ENCODE measurements around the gene RNF157. TPM values are rescaled to one million over a fixed set of nuclear protein-coding genes. Genes with fewer than 3 reads are reported as not detected.

Gene RNF157
- total and polyA plus RNA-seq, 9 of the 15 experiments (the other 6 are each of a cell fraction or from before 2014, with no cell fraction given), result 8.1 to 31.7 (median 20.8) TPM

DNA sequence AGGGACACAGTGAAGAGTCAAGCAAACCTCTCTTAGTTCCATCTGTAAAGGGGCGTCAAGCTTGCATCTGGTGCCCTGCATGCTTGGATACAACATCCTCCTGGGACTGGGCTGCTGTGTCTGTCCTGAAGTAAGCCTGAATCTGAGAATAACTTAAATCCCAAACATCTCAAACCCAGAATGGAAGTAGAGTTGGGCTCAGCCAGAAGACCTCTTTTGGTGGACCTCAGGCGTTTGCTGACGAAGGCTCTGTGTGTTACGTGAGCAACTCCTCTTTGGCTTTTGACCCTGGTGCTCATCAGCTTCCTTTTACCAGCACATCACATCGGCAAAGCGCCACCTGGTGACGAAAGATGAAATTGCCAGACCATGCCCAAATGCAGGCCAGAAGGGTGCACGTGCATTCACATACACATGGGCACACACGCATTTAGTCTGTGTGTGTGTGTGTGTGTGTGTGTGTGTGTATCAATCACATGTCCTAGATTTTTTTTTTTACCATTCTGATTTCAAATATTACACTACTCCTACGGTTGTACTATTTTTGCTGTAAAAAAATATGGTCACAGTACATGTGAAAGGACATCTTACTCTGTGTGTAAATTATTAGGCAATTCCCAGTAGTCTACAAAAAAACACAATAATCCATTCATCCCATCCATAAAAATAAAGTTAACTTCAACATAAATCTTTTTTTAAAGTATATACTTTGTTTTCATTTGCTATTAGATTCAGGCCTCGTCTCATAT lies 58.1 kb downstream of the RNF157 start (continued):
- 0 out of 2 replicates have a peak, but pooled peaks have one; percentile 21 for TF ChIP-seq DPF2 (IDR thresholded peaks at IDR 0.05)
- TF ChIP-seq BRCA1 (IDR thresholded peaks at IDR 0.05), result no peak
- no peak for TF ChIP-seq BRCA1 (CRISPR knock-in tag; IDR thresholded peaks at IDR 0.05)
- no peak for TF ChIP-seq ZSCAN32 (CRISPR knock-in tag; IDR thresholded peaks at IDR 0.05)
- TF ChIP-seq ZC3H11A (IDR thresholded peaks at IDR 0.05; ENCODE audit: low read depth, low read length), result no peak
- TF ChIP-seq NRF1 (conservative IDR thresholded peaks at IDR 0.05 in 1 of 2, IDR thresholded peaks at IDR 0.05 in 1 of 2), result peak; percentile 31 to 54; a peak in 2 of 4 replicates
- peak; percentile 45; the same call in 1 of the 2 replicates for TF ChIP-seq FOXK1 (CRISPR knock-in tag; IDR thresholded peaks at IDR 0.05; ENCODE audit: borderline replicate concordance)
- TF ChIP-seq SOX6 (IDR thresholded peaks at IDR 0.05), result peak; percentile 67

DNA sequence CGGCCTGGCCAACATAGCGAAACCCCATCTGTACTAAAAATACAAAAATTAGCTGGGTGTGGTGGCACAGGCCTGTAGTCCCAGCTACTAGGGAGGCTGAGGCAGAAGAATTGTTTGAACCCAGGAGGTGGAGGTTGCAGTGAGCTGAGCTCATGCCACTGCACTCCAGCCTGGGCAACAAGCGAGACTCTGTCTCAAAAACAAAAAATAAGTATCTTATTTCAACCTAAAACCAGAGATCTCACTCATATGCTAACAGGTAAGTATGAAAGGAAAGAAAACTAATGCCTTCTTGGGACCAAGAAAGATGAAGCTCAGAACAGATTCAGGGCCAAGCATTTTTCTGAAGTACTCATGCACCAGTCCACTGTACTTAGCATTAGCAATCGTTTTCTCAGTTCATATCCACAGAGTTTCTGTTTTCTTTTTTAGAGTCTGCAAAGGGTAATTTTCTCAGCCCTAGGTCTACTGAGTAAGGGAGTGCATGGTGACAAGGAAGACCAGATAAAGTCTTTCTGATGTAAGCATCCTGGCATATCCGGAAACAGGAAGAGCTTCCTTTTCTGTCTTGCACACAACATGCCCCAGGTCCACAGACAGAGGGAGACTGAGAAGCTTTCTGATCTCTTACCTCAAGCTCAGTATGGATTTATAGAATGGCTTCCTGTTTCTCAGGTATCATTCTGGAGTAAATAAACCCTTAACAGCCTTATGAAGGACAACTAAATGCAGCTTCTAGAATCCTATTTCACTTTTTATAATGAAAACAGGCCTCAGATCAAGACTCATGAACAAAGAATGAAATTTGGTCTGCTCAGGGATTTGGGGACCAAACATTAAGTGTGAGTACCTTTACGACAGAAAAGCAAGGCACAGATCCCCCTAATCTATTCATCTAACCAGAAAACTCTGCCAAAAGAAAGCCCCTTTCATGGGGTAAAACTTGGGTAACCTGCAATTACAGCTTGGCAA lies 60.5 kb downstream of the RNF157 start:
- Histone ChIP-seq H3K9ac (ENCODE audit: insufficient read depth in 1 of 2, low read depth in 2 of 2, low read length in 2 of 2) (peak overlapping the region in 1 of 2 experiments; percentile 53; a peak in 1 of 4 replicates), H3K9me3 (replicated peaks; ENCODE audit: control insufficient read depth, insufficient read depth, low read depth, low read length) (no peaks in the 10 kb centered on the region), H3K4me1 (replicated peaks in 1 of 2; ENCODE audit: control insufficient read depth in 2 of 2, insufficient read depth in 2 of 2, low read length in 2 of 2) (peaks cover 9 to 27% of the 10 kb centered on the region in 2 experiments), H3K79me2 (ENCODE audit: control insufficient read depth, insufficient read depth, low read length) (peaks cover 6% of the 10 kb centered on the region; the same call in 1 of the 3 replicates), H3K27me3 (ENCODE audit: control insufficient read depth in 2 of 2, insufficient read depth in 2 of 2, low read length in 2 of 2) (no peaks in the 10 kb centered on the region), H4K20me1 (replicated peaks; ENCODE audit: control insufficient read depth, insufficient read depth, low read length) (no peaks in the 10 kb centered on the region), H3K4me2 (ENCODE audit: insufficient read depth, low read length) (peak overlapping the region; percentile 2; the same call in 1 of the 2 replicates), H3K4me3 (no peak overlapping the region), H2AFZ (ENCODE audit: low read depth, low read length) (peak overlapping the region; percentile 13), H3K27ac (ENCODE audit: extremely low read depth, low read depth, low read length) (peak overlapping the region; percentile 66), H3K36me3 (ENCODE audit: control insufficient read depth, insufficient read depth, low read length) (peaks cover 9% of the 10 kb centered on the region; the same call in 1 of the 3 replicates), H3K9me1 (ENCODE audit: control insufficient read depth, insufficient read depth, low read length) (peaks cover 3% of the 10 kb centered on the region)
- in situ Hi-C loops (cut with MboI), result no loop called here
- POLR2A ChIA-PET, result interaction anchor here (0.6 to 6.2 kb wide), 18 partner anchors 9 to 192 kb away, joined by 3 to 93 read pairs (median 3); no protein-coding TSS in a partner anchor
- WGBS (ENCODE audit: insufficient coverage, low coverage, missing lambda C conversion rate), result 57% methylated on average over 6 of the region's 6 CpGs
- intact Hi-C loops (cut with micrococcal nuclease), result loop anchor here (5.0 kb wide), 3 partner anchors 57 to 88 kb away; partner anchors contain the start of gene UBALD2
- ATAC-seq (peak; percentile 92), DNase-seq (ENCODE audit: extremely low read depth in 1 of 4, low spot score in 3 of 4) (peak; percentile 41 to 79 (median 59)), FAIRE-seq (peak; percentile 90)
- TSS peak; percentile 62 for BruUV-seq (replicated peaks)
- CTCF ChIA-PET (ENCODE audit: low intra/inter-chr PET ratio), result no interaction called here
- TF ChIP-seq NRF1 (conservative IDR thresholded peaks at IDR 0.05 in 1 of 2, IDR thresholded peaks at IDR 0.05 in 1 of 2), result peak; percentile 18 to 19; a peak in 1 of 4 replicates
- TF ChIP-seq NELFE (IDR thresholded peaks at IDR 0.05; ENCODE audit: insufficient read depth, insufficient read length), result no peak
- TF ChIP-seq, protein P1, sequence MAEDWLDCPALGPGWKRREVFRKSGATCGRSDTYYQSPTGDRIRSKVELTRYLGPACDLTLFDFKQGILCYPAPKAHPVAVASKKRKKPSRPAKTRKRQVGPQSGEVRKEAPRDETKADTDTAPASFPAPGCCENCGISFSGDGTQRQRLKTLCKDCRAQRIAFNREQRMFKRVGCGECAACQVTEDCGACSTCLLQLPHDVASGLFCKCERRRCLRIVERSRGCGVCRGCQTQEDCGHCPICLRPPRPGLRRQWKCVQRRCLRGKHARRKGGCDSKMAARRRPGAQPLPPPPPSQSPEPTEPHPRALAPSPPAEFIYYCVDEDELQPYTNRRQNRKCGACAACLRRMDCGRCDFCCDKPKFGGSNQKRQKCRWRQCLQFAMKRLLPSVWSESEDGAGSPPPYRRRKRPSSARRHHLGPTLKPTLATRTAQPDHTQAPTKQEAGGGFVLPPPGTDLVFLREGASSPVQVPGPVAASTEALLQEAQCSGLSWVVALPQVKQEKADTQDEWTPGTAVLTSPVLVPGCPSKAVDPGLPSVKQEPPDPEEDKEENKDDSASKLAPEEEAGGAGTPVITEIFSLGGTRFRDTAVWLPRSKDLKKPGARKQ (CRISPR knock-in tag; IDR thresholded peaks at IDR 0.05), result no peak
- TF ChIP-seq FOXK2 (conservative IDR thresholded peaks at IDR 0.05 in 1 of 2, IDR thresholded peaks at IDR 0.05 in 1 of 2; ENCODE audit: low read depth in 2 of 2), result peak; percentile 82 to 83
- peak in 1 of 2 experiments; percentile 55; a peak in 3 of 4 replicates for TF ChIP-seq RAD21 (CRISPR knock-in tag; conservative IDR thresholded peaks at IDR 0.05 in 1 of 2, IDR thresholded peaks at IDR 0.05 in 1 of 2)
- no peak for TF ChIP-seq HMG20B (CRISPR knock-in tag; IDR thresholded peaks at IDR 0.05)
- peak in 1 of 3 experiments; percentile 42 for TF ChIP-seq YY1 (IDR thresholded peaks at IDR 0.05; ENCODE audit: borderline replicate concordance in 1 of 3, control insufficient read depth in 1 of 3, extremely low read depth in 1 of 3, insufficient read depth in 3 of 3, insufficient read length in 1 of 3, insufficient replicate concordance in 2 of 3, low read depth in 1 of 3, low read length in 2 of 3)
- TF ChIP-seq NFRKB (IDR thresholded peaks at IDR 0.05; ENCODE audit: low read depth), result peak; percentile 60; the same call in 1 of the 2 replicates
- TF ChIP-seq ZNF311 (CRISPR knock-in tag; IDR thresholded peaks at IDR 0.05), result peak; percentile 71; the same call in 1 of the 2 replicates
